K562 (cell line): ENCODE results near the gene MRPL48.

Source experiments
- ATF7 ChIP-seq: fragments of 450-650 bp; IDR thresholded peaks from 2 replicates; pipeline ENCODE4 v1.7.1; 2014; ENCODE audit warnings: mild to moderate bottlenecking, moderate library complexity
- BRD4 ChIP-seq: fragments of 200-600 bp; sonication (generic); IDR thresholded peaks from 2 replicates; pipeline ENCODE4 v1.6.1; 2017; ENCODE audit warnings: inconsistent platforms
- POLR2A ChIP-seq: fragments of 450-650 bp; conservative IDR thresholded peaks from 2 replicates; pipeline ENCODE4 v1.6.1; 2016
- RFX5 ChIP-seq: IDR thresholded peaks from 2 replicates; pipeline ENCODE4 v1.6.1; 2011; ENCODE audit warnings: low read depth, mild to moderate bottlenecking, improper control_type of control experiment, low read length
- ZBTB8A ChIP-seq: fragments of 450-650 bp; IDR thresholded peaks from 2 replicates; pipeline ENCODE4 v1.6.1; 2018; ENCODE audit warnings: mild to moderate bottlenecking, moderate library complexity; ENCODE audit not compliant: partially characterized antibody

GRCh38 chr11:73913472-73913871 is 125.8 kb downstream of the MRPL48 start:
- TF ChIP-seq BRD4 (no peak), POLR2A (no peak), ZBTB8A (no peak), RFX5 (no peak), ATF7 (no peak)
